Aorta (tissue), 5 donors: ENCODE data around the gene ZNF134. TPM values are rescaled to one million over a fixed set of nuclear protein-coding genes. Genes with fewer than 3 reads are reported as not detected.

Experiments used
- ATAC-seq: fragments of 200-7000 bp; cut with Tn5 transposase; one replicate; pipeline ENCODE4 v1.9.1; 2022; ENCODE audit warnings: moderate library complexity; ENCODE audit not compliant: low FRiP score
- DNase-seq, 2 donors: peaks; one replicate each; pipeline ENCODE4 v3.0.0-alpha.2; 2020
- H3K27ac ChIP-seq, 2 donors: one replicate each; pipeline ENCODE4 v1.5.1; 2013; ENCODE audit warnings: low read length in 2 of 2, mild to moderate bottlenecking in 2 of 2, moderate library complexity in 2 of 2, control low read depth in 1 of 2, inconsistent platforms in 1 of 2, low read depth in 1 of 2
- H3K27me3 ChIP-seq, 2 donors: one replicate each; pipeline ENCODE4 v1.6.1; 2013; ENCODE audit warnings: control low read depth in 1 of 2, low read length in 1 of 2, mild to moderate bottlenecking in 1 of 2, moderate library complexity in 1 of 2; ENCODE audit not compliant: insufficient read depth in 2 of 2, control insufficient read depth in 1 of 2
- H3K36me3 ChIP-seq, 2 donors: one replicate each; pipeline ENCODE4 v1.6.1; 2013; ENCODE audit warnings: control low read depth in 1 of 2, low read length in 1 of 2, mild to moderate bottlenecking in 1 of 2; ENCODE audit not compliant: insufficient read depth in 2 of 2, control insufficient read depth in 1 of 2
- H3K4me1 ChIP-seq, 2 donors: one replicate each; pipeline ENCODE4 v1.6.1; 2013; ENCODE audit warnings: low read length in 2 of 2, control low read depth in 1 of 2, mild to moderate bottlenecking in 1 of 2, moderate library complexity in 1 of 2; ENCODE audit not compliant: insufficient read depth in 2 of 2, control insufficient read depth in 1 of 2
- H3K4me3 ChIP-seq, 2 donors: one replicate each; pipeline ENCODE4 v1.5.1; 2013; ENCODE audit warnings: low read length in 2 of 2, control low read depth in 1 of 2, mild to moderate bottlenecking in 1 of 2
- H3K9me3 ChIP-seq: one replicate; pipeline ENCODE4 v1.6.1; 2013; ENCODE audit warnings: mild to moderate bottlenecking, low read length; ENCODE audit not compliant: control insufficient read depth
- WGBS, 2 donors: extraction: QIAGEN DNeasy Blood & Tissue Kit; methylation state at CpG; one replicate each; pipeline ENCODE4 v1.1.7; 2013; 5-methylcytosine and 5-hydroxymethylcytosine counted together
- intact Hi-C, 2 donors: fragments of 100-400 bp; cut with DNase I; formaldehyde crosslinking; loops; one replicate each; pipeline versions ENCODE4 v1.14.2 to v1.15.0; 2022
- polyA plus RNA-seq, 2 donors: library from polyadenylated mRNA; stranded (reverse); fragments of 200-250 nt; gene quantifications; one replicate each; pipeline ENCODE4 v1.2.3, GENCODE V29; 2013
- total RNA-seq, 2 donors: library from RNA; stranded (reverse); fragmentation: NEBNext Ultra II Directional; extraction: Animal tissue kit (Norgen Biotek cat#: 25700); gene quantifications; one replicate each; pipeline ENCODE4 v1.2.1, GENCODE V29; 2021
- donor health status: healthy with polysubstance abuse.
- donor health status: Bipolar disorder and iron deficiency.
- donor health status: DM: no; HTN: no; CAD: no.
- donor health status: DM: no; HTN: no; CAD: no.
- donor health status: DM: yes; HTN: yes; CAD: no.

Gene ZNF134
- total and polyA plus RNA-seq, 4 donors = 2.4 to 16.6 (median 10.6) TPM

DNA sequence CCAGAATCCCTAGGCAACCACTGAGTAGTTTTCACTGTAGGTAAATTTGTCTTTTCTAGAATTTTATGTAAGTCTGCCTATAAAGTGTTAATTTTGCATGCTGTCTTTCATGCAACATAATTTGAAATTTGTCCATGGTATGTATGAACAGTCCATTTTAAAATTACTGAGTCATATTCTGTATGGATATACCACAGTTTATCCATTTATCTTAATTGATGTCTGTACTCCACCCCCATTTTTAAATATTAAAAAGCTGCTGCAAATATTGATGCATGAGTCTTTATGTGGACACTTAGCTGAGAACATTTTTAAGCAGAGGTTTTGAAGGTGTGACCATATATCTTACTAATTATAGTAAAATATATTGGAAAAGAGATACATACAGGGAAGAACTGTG is 9.0 kb downstream of the ZNF134 start:
- Histone ChIP-seq H3K4me1 (no peaks in the 10 kb centered on the region), H3K9me3 (peaks cover 53% of the 10 kb centered on the region), H3K36me3 (peaks cover 35 to 43% of the 10 kb centered on the region in 2 donors), H3K27ac (no peak overlapping the region), H3K4me3 (no peak overlapping the region), H3K27me3 (no peaks in the 10 kb centered on the region)
- intact Hi-C loops = no loop called here
- ATAC-seq (no peak), DNase-seq (no peak)

DNA sequence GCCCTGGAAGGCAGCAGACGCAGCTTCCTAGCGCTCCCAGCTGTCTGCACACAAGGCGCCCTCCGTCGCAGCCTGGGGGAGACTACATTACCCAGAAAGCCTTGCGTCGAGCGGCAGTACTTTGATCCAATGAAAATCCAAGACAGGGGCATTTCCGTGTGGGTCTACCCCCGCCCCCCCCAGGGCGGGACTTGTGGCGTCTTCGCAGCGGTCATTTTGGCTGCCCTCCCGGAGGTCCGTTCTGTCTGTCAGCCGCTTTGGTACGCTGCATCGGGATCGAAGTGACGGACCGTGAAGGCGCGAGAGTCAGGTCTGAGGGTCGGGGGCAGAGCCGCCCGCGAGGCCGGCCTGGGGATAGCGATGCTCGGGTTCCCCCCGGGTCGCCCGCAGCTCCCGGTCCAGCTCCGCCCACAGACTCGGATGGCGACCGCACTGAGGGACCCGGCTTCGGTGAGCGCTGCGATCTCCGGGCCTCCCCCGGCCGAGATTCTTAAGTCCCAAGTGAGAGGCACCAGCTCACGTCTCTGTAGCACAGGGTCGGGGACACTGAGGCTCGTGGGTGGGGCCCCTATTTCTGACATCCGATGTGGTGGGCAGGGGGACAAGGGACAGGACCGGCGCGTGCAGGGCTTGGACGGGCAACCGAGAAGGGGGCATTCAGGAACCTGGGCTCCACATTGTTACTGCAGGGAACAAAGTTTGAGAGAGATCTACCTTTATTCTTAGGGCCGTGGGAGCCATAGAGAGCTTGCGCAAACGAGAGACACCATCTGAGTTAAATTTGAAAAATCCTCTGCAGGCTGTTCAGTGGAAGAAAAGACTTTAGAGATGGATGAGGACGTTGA is 19.2 kb downstream of the ZNF134 start, which contains the start of gene ZNF211:
TSS of gene ZNF211 (plus strand) at position 182 of the 845 bp plus-strand sequence. CDS start at position 361, 179 bp downstream.
- no peak within 1 kb of the TSS for H3K27ac ChIP-seq
- H3K9me3 ChIP-seq = peaks cover 7% of the 10 kb centered on the region
- H3K4me3 ChIP-seq = peak within 1 kb of the TSS; percentile 22 to 49
- ATAC-seq = peak; percentile 99
- WGBS, 2 donors = 1% methylated on average over 59 of the region's 59 CpGs
- H3K4me1 ChIP-seq = no peaks in the 10 kb centered on the region
- peaks cover 6 to 14% of the 10 kb centered on the region in 2 donors for H3K36me3 ChIP-seq
- DNase-seq = peak; percentile 95 to 96
- H3K27me3 ChIP-seq = no peaks in the 10 kb centered on the region
- intact Hi-C loops = loop anchor here in 1 of 2 donors (5.0 kb wide), 1 partner anchor 49 kb away; the partner anchor contains the start of gene ZNF551

DNA sequence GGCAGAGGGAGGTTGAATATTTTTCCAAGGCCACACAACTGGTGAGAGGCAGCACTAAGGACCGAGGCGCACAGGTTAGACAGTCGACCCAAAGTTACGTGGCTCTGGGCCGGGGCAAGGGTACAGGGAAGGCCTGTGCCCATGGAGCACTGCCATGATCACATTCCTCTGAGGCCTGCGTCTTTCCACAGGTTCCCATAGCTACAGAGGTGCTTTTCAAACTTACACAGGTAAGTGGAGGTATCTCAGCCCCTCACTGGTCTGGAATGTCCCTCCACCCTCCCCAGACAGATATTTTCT is 19.7 kb downstream of the ZNF134 start:
- H3K27ac ChIP-seq = no peak overlapping the region
- no peak for ATAC-seq
- whole genome bisulfite sequencing, 2 donors = 33 to 38% methylated on average over 6 of the region's 6 CpGs

DNA sequence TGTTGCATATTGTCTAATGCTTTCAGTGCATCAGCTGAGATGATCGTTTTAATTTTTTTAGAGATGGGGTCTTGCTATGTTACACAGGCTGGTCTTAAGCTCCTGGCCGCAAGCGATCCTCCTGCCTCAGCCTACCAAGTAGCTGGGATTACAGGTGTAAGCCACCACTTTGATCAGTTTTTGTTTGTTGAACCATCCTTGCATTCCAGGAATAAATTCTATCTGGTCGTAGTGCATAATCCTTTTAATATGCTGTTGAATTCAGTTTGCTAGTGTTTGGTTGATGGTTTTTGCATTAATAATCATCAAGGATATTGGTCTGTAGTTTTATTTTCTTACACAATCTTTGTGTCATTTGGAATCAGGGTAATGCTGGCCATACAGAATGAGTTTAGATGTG is 23.3 kb downstream of the ZNF134 start:
- Histone ChIP-seq H3K9me3 (peaks cover 32% of the 10 kb centered on the region), H3K4me1 (no peaks in the 10 kb centered on the region), H3K36me3 (peaks cover 31 to 36% of the 10 kb centered on the region in 2 donors), H3K27ac (no peak overlapping the region), H3K4me3 (no peak overlapping the region), H3K27me3 (no peaks in the 10 kb centered on the region)
- no peak for DNase-seq
- WGBS, 2 donors = 98 to 99% methylated on average over 4 of the region's 4 CpGs
- ATAC-seq = no peak
- intact Hi-C loops = no loop called here

More for the DNA sequence above, 19.7 kb downstream of the ZNF134 start:
- H3K4me1 ChIP-seq = no peaks in the 10 kb centered on the region
- no peak for DNase-seq
- intact Hi-C loops = loop anchor here in 1 of 2 donors (5.0 kb wide), 1 partner anchor 49 kb away; the partner anchor contains the start of gene ZNF551
- peaks cover 7% of the 10 kb centered on the region for H3K9me3 ChIP-seq
- peaks cover 6 to 14% of the 10 kb centered on the region in 2 donors for H3K36me3 ChIP-seq
- H3K27me3 ChIP-seq = no peaks in the 10 kb centered on the region
- peak overlapping the region; percentile 22 to 49 for H3K4me3 ChIP-seq

DNA sequence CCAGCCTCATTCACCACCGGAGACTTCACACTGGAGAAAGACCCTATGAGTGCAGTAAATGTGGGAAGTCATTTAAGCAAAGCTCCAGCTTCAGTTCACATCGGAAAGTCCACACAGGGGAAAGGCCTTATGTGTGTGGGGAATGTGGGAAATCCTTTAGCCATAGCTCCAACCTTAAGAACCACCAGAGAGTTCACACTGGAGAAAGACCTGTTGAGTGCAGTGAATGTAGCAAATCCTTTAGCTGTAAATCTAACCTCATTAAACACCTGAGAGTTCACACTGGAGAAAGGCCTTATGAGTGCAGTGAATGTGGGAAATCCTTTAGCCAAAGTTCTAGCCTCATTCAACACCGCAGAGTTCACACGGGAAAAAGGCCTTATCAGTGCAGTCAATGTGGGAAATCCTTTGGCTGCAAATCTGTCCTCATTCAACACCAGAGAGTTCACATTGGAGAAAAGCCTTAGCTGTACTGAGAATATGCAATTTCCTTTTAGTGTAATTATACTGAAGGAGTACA is 27.7 kb downstream of the ZNF134 start:
- no peaks in the 10 kb centered on the region for H3K27me3 ChIP-seq
- peaks cover 41% of the 10 kb centered on the region for H3K9me3 ChIP-seq
- intact Hi-C loops = no loop called here
- ATAC-seq = no peak
- H3K27ac ChIP-seq = no peak overlapping the region
- peaks cover 28 to 30% of the 10 kb centered on the region in 2 donors for H3K36me3 ChIP-seq
- WGBS, 2 donors = 95 to 98% methylated on average over 4 of the region's 4 CpGs
- H3K4me3 ChIP-seq = no peak overlapping the region
- H3K4me1 ChIP-seq = no peaks in the 10 kb centered on the region
- no peak for DNase-seq

DNA sequence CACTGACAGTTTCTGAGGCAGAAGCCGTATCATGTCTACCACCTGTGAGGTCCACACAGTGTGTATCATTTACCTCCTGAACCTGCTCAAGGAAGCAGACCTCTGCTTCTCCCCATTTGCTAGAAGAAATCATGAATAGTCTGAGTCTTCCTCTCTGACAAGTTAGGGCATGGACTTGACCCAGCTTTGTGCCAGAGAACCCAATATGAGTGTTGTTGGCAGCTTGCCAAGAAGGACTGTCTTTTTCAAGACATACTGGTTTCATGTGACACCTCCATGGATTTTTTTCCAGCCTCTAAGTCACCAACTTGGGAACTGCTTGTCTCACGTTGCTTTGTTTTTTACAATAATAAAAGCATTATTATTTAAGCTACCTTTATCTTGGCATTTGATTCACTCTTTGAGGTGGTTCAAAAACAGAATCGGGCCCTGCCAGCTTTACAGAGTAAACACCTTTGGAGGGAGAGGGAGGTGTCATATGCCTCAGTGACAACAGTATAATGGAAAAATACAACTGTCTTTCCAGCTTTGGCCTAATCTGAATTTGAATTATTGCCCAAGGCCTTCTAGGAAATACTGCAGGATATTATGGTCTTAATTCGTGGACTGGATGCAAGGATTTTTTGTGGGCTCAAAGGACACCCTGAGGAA is 28.5 kb downstream of the ZNF134 start:
- 91% methylated on average over 4 of the region's 4 CpGs for WGBS, 2 donors
- ATAC-seq (no peak), DNase-seq (no peak)
- intact Hi-C loops = no loop called here
- no peak overlapping the region for H3K4me3 ChIP-seq
- H3K9me3 ChIP-seq = peaks cover 42% of the 10 kb centered on the region
- H3K27me3 ChIP-seq = no peaks in the 10 kb centered on the region
- H3K4me1 ChIP-seq = no peaks in the 10 kb centered on the region
- no peak overlapping the region for H3K27ac ChIP-seq
- peaks cover 28 to 30% of the 10 kb centered on the region in 2 donors for H3K36me3 ChIP-seq

DNA sequence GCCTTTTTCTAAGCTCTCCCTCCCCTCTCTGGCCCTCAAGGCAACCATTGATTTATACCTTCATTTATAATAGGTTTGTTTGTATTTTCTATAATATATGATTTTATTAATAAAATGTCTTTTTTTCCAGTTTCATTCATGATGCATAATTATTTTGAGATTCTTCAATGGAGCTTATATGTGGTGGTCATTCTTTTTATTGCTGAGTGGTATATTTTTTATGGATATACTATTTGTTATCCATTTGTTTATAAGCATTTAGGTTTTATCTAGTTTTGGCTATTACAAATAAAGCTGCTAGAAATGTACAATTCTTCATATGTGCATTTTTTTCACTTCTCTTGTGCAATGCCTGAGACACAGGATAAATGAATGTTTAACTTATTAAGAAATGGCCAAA is 29.7 kb downstream of the ZNF134 start:
- peaks cover 28 to 30% of the 10 kb centered on the region in 2 donors for H3K36me3 ChIP-seq
- DNase-seq (no peak), ATAC-seq (no peak)
- H3K4me1 ChIP-seq = no peaks in the 10 kb centered on the region
- intact Hi-C loops = no loop called here
- no peaks in the 10 kb centered on the region for H3K27me3 ChIP-seq
- H3K9me3 ChIP-seq = peaks cover 45% of the 10 kb centered on the region
- H3K27ac ChIP-seq = no peak overlapping the region
- no peak overlapping the region for H3K4me3 ChIP-seq

DNA sequence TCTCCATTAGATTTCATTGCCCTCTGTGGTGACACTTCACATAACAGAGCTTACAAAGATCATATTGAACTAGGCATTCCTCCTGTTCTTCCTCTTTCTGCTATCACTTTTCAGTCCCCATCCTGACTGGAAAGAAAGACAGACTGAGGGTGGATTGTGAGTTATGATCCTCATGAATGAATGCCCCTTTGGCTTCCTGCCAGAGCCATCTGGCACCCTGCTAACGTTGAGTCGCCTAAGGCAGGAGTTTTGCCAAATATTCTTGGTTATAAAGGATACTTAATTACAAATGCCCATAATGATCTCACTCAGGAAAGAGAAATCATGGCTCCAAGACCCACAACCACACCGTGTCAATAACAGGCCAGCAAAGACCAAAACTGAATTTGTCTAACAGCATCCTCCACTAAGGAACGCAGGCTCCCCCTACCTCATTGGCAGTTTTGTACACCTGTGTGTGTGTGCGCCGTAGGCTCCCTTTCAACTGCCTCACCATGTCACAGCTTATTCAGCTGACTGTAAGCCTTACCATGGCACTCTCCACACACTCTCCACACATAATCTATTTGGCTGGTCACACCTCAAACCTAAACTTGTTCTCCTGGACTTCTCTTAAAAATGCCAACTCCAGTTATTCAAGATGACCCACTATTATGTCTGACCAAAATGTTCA is 34.4 kb downstream of the ZNF134 start:
- ATAC-seq = no peak
- Histone ChIP-seq H3K27ac (no peak overlapping the region), H3K9me3 (peaks cover 15% of the 10 kb centered on the region), H3K4me1 (no peaks in the 10 kb centered on the region), H3K36me3 (no peaks in the 10 kb centered on the region), H3K27me3 (no peaks in the 10 kb centered on the region), H3K4me3 (no peak overlapping the region)
- intact Hi-C loops = no loop called here
- DNase-seq = no peak
- 55 to 58% methylated on average over 6 of the region's 6 CpGs for WGBS, 2 donors
